ENCODE measurements around the gene TMEM121B. TPM values are rescaled to one million over a fixed set of nuclear protein-coding genes. Genes with fewer than 3 reads are reported as not detected.

The TMEM121B gene
- polyA plus RNA-seq, 1 donor (not counting 4 experiments of a cell fraction or from before 2014, with no cell fraction given): not detected

DNA sequence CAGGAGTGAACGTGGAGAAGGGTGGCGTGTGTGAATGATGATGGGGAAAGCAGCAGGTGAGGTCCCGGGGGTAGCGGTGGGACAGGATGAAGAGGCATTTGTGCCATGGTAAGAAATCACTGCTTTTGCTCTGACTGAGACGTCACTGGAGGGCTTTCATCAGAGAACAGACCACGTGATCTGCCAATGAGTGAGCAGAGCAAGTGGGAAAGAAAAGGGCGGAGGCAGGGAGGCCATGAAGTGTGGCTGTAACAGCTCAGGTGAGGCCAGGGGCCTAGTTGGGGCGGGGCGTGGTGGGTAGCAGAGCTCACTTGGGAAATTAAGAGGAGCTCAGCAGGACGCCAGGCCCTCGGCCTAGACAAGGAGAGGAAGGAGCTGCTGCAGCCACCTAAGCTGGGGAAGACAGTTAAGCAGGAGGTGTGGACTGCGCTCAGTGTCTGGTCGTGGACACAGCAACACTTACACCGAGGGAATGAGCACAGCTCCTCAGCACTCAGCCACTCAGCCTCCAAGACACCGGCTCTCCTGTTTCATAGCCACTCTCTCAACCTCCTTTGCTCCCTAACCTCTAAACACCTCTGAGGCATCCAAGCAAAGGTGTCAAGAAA, 14.1 kb upstream of the TMEM121B start:
- peaks cover 3 to 4% of the 10 kb centered on the region in 2 experiments for H3K36me3 ChIP-seq (ENCODE audit: control insufficient read depth in 2 of 2, extremely low read depth in 1 of 2, insufficient read depth in 2 of 2, low read length in 2 of 2)
- no peaks in the 10 kb centered on the region for H3K27me3 ChIP-seq (ENCODE audit: control insufficient read depth, extremely low read depth, insufficient read depth, low read length)
- H3K79me2 ChIP-seq (ENCODE audit: control insufficient read depth, insufficient read depth, low read length): no peaks in the 10 kb centered on the region
- H3K4me3 ChIP-seq (ENCODE audit: control insufficient read depth in 2 of 3, extremely low read depth in 1 of 3, insufficient read depth in 2 of 3, low read depth in 1 of 3, low read length in 3 of 3): no peak overlapping the region
- DNase-seq (ENCODE audit: low read depth, low spot score): no peak
- H3K9ac ChIP-seq (ENCODE audit: control insufficient read depth, extremely low read depth, insufficient read depth, low read length): no peak overlapping the region
- no peak overlapping the region for H3K27ac ChIP-seq (ENCODE audit: control insufficient read depth, insufficient read depth, low read length)
- TF ChIP-seq EZH2 (IDR thresholded peaks at IDR 0.05; ENCODE audit: low read length): no peak
- TF ChIP-seq, protein P1, sequence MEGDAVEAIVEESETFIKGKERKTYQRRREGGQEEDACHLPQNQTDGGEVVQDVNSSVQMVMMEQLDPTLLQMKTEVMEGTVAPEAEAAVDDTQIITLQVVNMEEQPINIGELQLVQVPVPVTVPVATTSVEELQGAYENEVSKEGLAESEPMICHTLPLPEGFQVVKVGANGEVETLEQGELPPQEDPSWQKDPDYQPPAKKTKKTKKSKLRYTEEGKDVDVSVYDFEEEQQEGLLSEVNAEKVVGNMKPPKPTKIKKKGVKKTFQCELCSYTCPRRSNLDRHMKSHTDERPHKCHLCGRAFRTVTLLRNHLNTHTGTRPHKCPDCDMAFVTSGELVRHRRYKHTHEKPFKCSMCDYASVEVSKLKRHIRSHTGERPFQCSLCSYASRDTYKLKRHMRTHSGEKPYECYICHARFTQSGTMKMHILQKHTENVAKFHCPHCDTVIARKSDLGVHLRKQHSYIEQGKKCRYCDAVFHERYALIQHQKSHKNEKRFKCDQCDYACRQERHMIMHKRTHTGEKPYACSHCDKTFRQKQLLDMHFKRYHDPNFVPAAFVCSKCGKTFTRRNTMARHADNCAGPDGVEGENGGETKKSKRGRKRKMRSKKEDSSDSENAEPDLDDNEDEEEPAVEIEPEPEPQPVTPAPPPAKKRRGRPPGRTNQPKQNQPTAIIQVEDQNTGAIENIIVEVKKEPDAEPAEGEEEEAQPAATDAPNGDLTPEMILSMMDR (optimal IDR thresholded peaks at IDR 0.05 in 1 of 3, IDR thresholded peaks at IDR 0.05 in 1 of 3, conservative IDR thresholded peaks at IDR 0.05 in 1 of 3; ENCODE audit: extremely low read depth in 1 of 3, insufficient read depth in 2 of 3, low read length in 3 of 3): no peak
- no peaks in the 10 kb centered on the region for H3K4me1 ChIP-seq (ENCODE audit: control insufficient read depth, extremely low read depth, insufficient read depth, low read length)
- no peak overlapping the region for H3K4me2 ChIP-seq (ENCODE audit: control insufficient read depth, extremely low read depth, insufficient read depth, low read depth, low read length)
- no peaks in the 10 kb centered on the region for H4K20me1 ChIP-seq (ENCODE audit: control insufficient read depth, extremely low read depth, insufficient read depth, low read length)
- dilution Hi-C loops (cut with MboI; ENCODE audit: extremely low pct_ligation_motif_present, low sequenced_read_pairs): no loop called here
- no peak overlapping the region for H2AFZ ChIP-seq (ENCODE audit: control insufficient read depth, low read length)
- no peaks in the 10 kb centered on the region for H3K9me3 ChIP-seq (ENCODE audit: control insufficient read depth, low read depth, low read length)
- FAIRE-seq: no peak
- H3K9me1 ChIP-seq (ENCODE audit: control insufficient read depth, extremely low read depth, insufficient read depth, low read length): no peaks in the 10 kb centered on the region

DNA sequence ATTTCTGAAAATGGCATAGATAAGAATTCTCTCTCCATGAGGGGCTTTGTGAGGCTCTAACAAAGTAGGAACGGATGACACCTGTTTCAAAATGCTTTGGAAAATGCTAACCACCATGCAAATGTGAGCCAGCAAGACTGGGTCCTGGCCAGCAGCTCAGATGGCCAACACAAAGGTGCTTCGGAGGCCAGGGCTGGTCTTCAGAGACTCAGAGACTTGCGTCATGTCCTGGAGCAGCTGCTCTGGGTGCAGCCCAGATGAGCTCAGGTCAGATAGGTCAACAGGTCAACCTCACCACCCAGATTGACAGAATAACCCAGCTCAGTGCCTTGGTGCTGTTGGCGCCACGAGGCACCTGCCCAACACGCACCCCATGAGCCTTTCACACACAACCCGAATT, 12.0 kb upstream of the TMEM121B start:
- no peak for FAIRE-seq
- Histone ChIP-seq H3K9me3 (ENCODE audit: control insufficient read depth, low read depth, low read length) (no peaks in the 10 kb centered on the region), H3K4me3 (ENCODE audit: control insufficient read depth in 2 of 3, extremely low read depth in 1 of 3, insufficient read depth in 2 of 3, low read depth in 1 of 3, low read length in 3 of 3) (no peak overlapping the region), H4K20me1 (ENCODE audit: control insufficient read depth, extremely low read depth, insufficient read depth, low read length) (no peaks in the 10 kb centered on the region), H3K9ac (ENCODE audit: control insufficient read depth, extremely low read depth, insufficient read depth, low read length) (no peak overlapping the region), H3K4me2 (ENCODE audit: control insufficient read depth, extremely low read depth, insufficient read depth, low read depth, low read length) (no peak overlapping the region), H2AFZ (ENCODE audit: control insufficient read depth, low read length) (no peak overlapping the region), H3K27me3 (ENCODE audit: control insufficient read depth, extremely low read depth, insufficient read depth, low read length) (no peaks in the 10 kb centered on the region), H3K9me1 (ENCODE audit: control insufficient read depth, extremely low read depth, insufficient read depth, low read length) (no peaks in the 10 kb centered on the region), H3K79me2 (ENCODE audit: control insufficient read depth, insufficient read depth, low read length) (no peaks in the 10 kb centered on the region), H3K27ac (ENCODE audit: control insufficient read depth, insufficient read depth, low read length) (no peak overlapping the region), H3K4me1 (ENCODE audit: control insufficient read depth, extremely low read depth, insufficient read depth, low read length) (no peaks in the 10 kb centered on the region), H3K36me3 (ENCODE audit: control insufficient read depth in 2 of 2, extremely low read depth in 1 of 2, insufficient read depth in 2 of 2, low read length in 2 of 2) (no peaks in the 10 kb centered on the region)
- dilution Hi-C loops (cut with MboI; ENCODE audit: extremely low pct_ligation_motif_present, low sequenced_read_pairs): no loop called here
- DNase-seq (ENCODE audit: low read depth, low spot score): no peak
- TF ChIP-seq, protein P1 (optimal IDR thresholded peaks at IDR 0.05 in 1 of 3, IDR thresholded peaks at IDR 0.05 in 1 of 3, conservative IDR thresholded peaks at IDR 0.05 in 1 of 3; ENCODE audit: extremely low read depth in 1 of 3, insufficient read depth in 2 of 3, low read length in 3 of 3): no peak
- no peak for TF ChIP-seq EZH2 (IDR thresholded peaks at IDR 0.05; ENCODE audit: low read length)

Data from keratinocyte (primary cell).